ENCODE measurements around the gene CAPN7. TPM values are rescaled to one million over a fixed set of nuclear protein-coding genes. Genes with fewer than 3 reads are reported as not detected.

The CAPN7 gene
- total RNA-seq, 2 experiments from 2014 or later, result 22.2 to 27.5 TPM

- no peaks in the 10 kb centered on the region for H3K27me3 Mint-ChIP-seq
- H3K4me1 Mint-ChIP-seq (ENCODE audit: low read depth), result peaks cover 6% of the 10 kb centered on the region
- ChIA-PET CTCF (interaction anchor here (1.2 to 5.6 kb wide), 4 partner anchors 10 to 148 kb away, joined by 4 to 39 read pairs (median 8); no protein-coding TSS in a partner anchor), POLR2A (interaction anchor here (0.6 kb wide), 1 partner anchor 125 kb away, joined by 3 read pairs; no protein-coding TSS in a partner anchor)
- no peak for TF ChIP-seq CTCF (IDR thresholded peaks at IDR 0.05)
- peak overlapping the region; percentile 21 for H3K27ac Mint-ChIP-seq
- DNase-seq, result no peak
- H3K9me3 Mint-ChIP-seq, result no peaks in the 10 kb centered on the region
- peaks cover 10% of the 10 kb centered on the region for H3K36me3 Mint-ChIP-seq (ENCODE audit: low read depth)
- H3K4me3 Mint-ChIP-seq, result no peak overlapping the region
- intact Hi-C loops (cut with micrococcal nuclease), result no loop called here
- no peak for ATAC-seq
Observed at GRCh38 chr3:15256861-15257341, 50.9 kb downstream of the CAPN7 start.

GRCh38 chr3:15258720-15259119, 52.7 kb downstream of the CAPN7 start:
- CTCF ChIA-PET, result interaction anchor here (1.6 to 5.6 kb wide), 4 partner anchors 9 to 147 kb away, joined by 4 to 39 read pairs (median 8); partner anchors contain the start of gene SH3BP5
- intact Hi-C loops (cut with micrococcal nuclease), result no loop called here

GRCh38 chr3:15260531-15260930, 54.5 kb downstream of the CAPN7 start:
- no peak for DNase-seq
- no peaks in the 10 kb centered on the region for H3K27me3 Mint-ChIP-seq
- ATAC-seq, result no peak
- H3K4me3 Mint-ChIP-seq, result no peak overlapping the region
- intact Hi-C loops (cut with micrococcal nuclease), result no loop called here
- peaks cover 8% of the 10 kb centered on the region for H3K36me3 Mint-ChIP-seq (ENCODE audit: low read depth)
- ChIA-PET CTCF (interaction anchor here (1.0 to 5.6 kb wide), 5 partner anchors 7 to 152 kb away, joined by 3 to 39 read pairs (median 3); partner anchors contain the start of gene SH3BP5), POLR2A (interaction anchor here (0.5 kb wide), 1 partner anchor 294 kb away, joined by 3 read pairs; no protein-coding TSS in a partner anchor)
- no peak for TF ChIP-seq CTCF (IDR thresholded peaks at IDR 0.05)
- H3K27ac Mint-ChIP-seq, result peak overlapping the region; percentile 40
- H3K9me3 Mint-ChIP-seq, result no peaks in the 10 kb centered on the region
- peaks cover 3% of the 10 kb centered on the region for H3K4me1 Mint-ChIP-seq (ENCODE audit: low read depth)

More at GRCh38 chr3:15258720-15259119, 52.7 kb downstream of the CAPN7 start:
- Mint-ChIP-seq H3K9me3 (no peaks in the 10 kb centered on the region), H3K27me3 (no peaks in the 10 kb centered on the region), H3K27ac (peak overlapping the region; percentile 36), H3K4me1 (ENCODE audit: low read depth) (no peaks in the 10 kb centered on the region), H3K36me3 (ENCODE audit: low read depth) (peaks cover 9% of the 10 kb centered on the region), H3K4me3 (no peak overlapping the region)
- ATAC-seq (no peak), DNase-seq (no peak)
- no peak for TF ChIP-seq CTCF (IDR thresholded peaks at IDR 0.05)
- POLR2A ChIA-PET, result interaction anchor here (0.9 kb wide), 1 partner anchor 25 kb away, joined by 3 read pairs; no protein-coding TSS in a partner anchor

DNA sequence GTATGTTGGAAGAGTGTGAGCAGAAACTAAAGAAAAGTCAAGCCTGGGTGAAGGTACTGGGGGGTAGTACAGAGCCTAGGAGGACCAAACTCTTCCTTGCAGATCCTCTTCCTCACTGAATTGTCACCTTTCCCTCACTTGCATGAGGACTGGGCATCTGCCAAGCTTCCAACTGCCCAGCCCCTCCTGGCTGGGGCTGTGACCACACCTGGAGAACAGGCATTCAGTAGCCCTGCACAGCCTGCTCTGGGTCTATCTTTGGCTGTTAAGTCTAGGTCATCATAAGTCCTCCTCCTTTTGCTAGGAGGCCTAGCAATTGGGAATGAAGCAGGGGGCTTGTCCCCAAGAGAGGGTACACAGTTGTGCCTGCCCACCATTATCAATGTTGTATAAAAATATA, 55.2 kb downstream of the CAPN7 start:
- ChIA-PET POLR2A (no interaction called here), CTCF (interaction anchor here (1.2 to 1.3 kb wide), 3 partner anchors 20 to 144 kb away, joined by 3 to 5 read pairs (median 3); partner anchors contain the start of gene SH3BP5)
- DNase-seq (no peak), ATAC-seq (no peak)
- Mint-ChIP-seq H3K27me3 (no peaks in the 10 kb centered on the region), H3K27ac (peak overlapping the region; percentile 43), H3K9me3 (no peaks in the 10 kb centered on the region), H3K4me1 (ENCODE audit: low read depth) (peaks cover 3% of the 10 kb centered on the region), H3K36me3 (ENCODE audit: low read depth) (peaks cover 8% of the 10 kb centered on the region), H3K4me3 (no peak overlapping the region)
- TF ChIP-seq CTCF (IDR thresholded peaks at IDR 0.05), result no peak
- intact Hi-C loops (cut with micrococcal nuclease), result no loop called here

- intact Hi-C loops (cut with micrococcal nuclease), result no loop called here
- Mint-ChIP-seq H3K27ac (no peak overlapping the region), H3K4me3 (no peak overlapping the region), H3K9me3 (no peaks in the 10 kb centered on the region), H3K27me3 (no peaks in the 10 kb centered on the region), H3K4me1 (ENCODE audit: low read depth) (peaks cover 3% of the 10 kb centered on the region), H3K36me3 (ENCODE audit: low read depth) (peaks cover 8% of the 10 kb centered on the region)
- DNase-seq, result no peak
- POLR2A ChIA-PET, result interaction anchor here (1.4 kb wide), 1 partner anchor 9 kb away, joined by 3 read pairs; no protein-coding TSS in a partner anchor
- ATAC-seq, result no peak
- no peak for TF ChIP-seq CTCF (IDR thresholded peaks at IDR 0.05)
- CTCF ChIA-PET, result interaction anchor here (0.9 to 7.5 kb wide), 5 partner anchors 21 to 153 kb away, joined by 3 to 80 read pairs (median 3); partner anchors contain the start of genes CAPN7 and SH3BP5
Observed at GRCh38 chr3:15262021-15262420, 56.0 kb downstream of the CAPN7 start.

Data from activated CD8-positive, alpha-beta T cell treated with anti-CD3 and anti-CD28 coated beads for 36 hours (primary cell).